Transverse colon (tissue), 4 donors: Measurements from ENCODE around the gene PCSK6. TPM values are rescaled to one million over a fixed set of nuclear protein-coding genes. Genes with fewer than 3 reads are reported as not detected.

Experiments used
- DNase-seq: peaks from one replicate; pipeline ENCODE4 v3.0.0-alpha.2; 2019
- H3K27ac ChIP-seq, 4 donors: fragments of 200-600 bp; sonication (generic); 2 replicates each; pipeline ENCODE4 v1.5.1; 2016 to 2018; ENCODE audit warnings: inconsistent platforms in 4 of 4
- H3K27me3 ChIP-seq: fragments of 200-600 bp; sonication (generic); 2 replicates; pipeline ENCODE4 v1.5.1; 2017; ENCODE audit warnings: inconsistent platforms
- H3K36me3 ChIP-seq, 4 donors: fragments of 200-600 bp; sonication (generic); 2 replicates each; pipeline ENCODE4 v1.5.1; 2017 to 2019; ENCODE audit warnings: inconsistent platforms in 4 of 4
- H3K4me1 ChIP-seq, 4 donors: fragments of 200-600 bp; sonication (generic); 2 replicates each; pipeline ENCODE4 v1.5.1; 2017 to 2020; ENCODE audit warnings: inconsistent platforms in 4 of 4
- H3K4me3 ChIP-seq, 4 donors: fragments of 200-600 bp; sonication (generic); 1 replicate in 1 of 4; 2 replicates in 3 of 4; pipeline versions ENCODE4 v1.5.1 to v1.6.1; 2017 to 2019; ENCODE audit warnings: inconsistent platforms in 4 of 4
- H3K9me3 ChIP-seq, 2 donors: fragments of 200-600 bp; sonication (generic); 2 replicates each; pipeline ENCODE4 v1.5.1; 2017 to 2019; ENCODE audit warnings: inconsistent platforms in 2 of 2
- EP300 ChIP-seq: sonication (generic); formaldehyde crosslinking; IDR thresholded peaks from one replicate; pipeline ENCODE4 v1.6.1; 2017; ENCODE audit warnings: antibody characterized with exemption, low read depth
- POLR2A ChIP-seq: fragments of 450-650 bp; IDR thresholded peaks from one replicate; pipeline ENCODE4 v1.6.1; 2016; ENCODE audit warnings: antibody characterized with exemption, mild to moderate bottlenecking, moderate library complexity
- POLR2AphosphoS5 ChIP-seq, 3 donors: sonication (generic); formaldehyde crosslinking; IDR thresholded peaks; one replicate each; pipeline ENCODE4 v1.6.1; 2016; ENCODE audit warnings: antibody characterized with exemption in 3 of 3
- WGBS, 2 donors: methylation state at CpG; one replicate each; pipeline ENCODE4 v1.1.5; 2018; ENCODE audit warnings: low coverage in 1 of 2; 5-methylcytosine and 5-hydroxymethylcytosine counted together
- in situ Hi-C, 4 donors: fragments of 200-750 bp; cut with MboI; loops; one replicate each; pipeline versions ENCODE4 v1.15.0 to v1.15.1; 2017; ENCODE audit warnings: low sequenced_read_pairs in 3 of 4, low pct_ligation_motif_present in 1 of 4, low pct_unique_long_range_greater_than_20kb in 1 of 4
- intact Hi-C: fragments of 100-400 bp; cut with DNase I; formaldehyde crosslinking; loops from one replicate; pipeline ENCODE4 v1.15.1; 2023; ENCODE audit warnings: low total_unique reads
- total RNA-seq, 4 donors: library from RNA; depleted of rRNA; stranded (reverse); fragments of >200 nt; gene quantifications; one replicate each; pipeline ENCODE4 v1.1.0, GENCODE V29; 2016
- TF ChIP-seq, protein P1 (sequence below), 5 experiments: fragments of 200-600 bp in 3 of 5; fragments of 450-650 bp in 2 of 5; sonication (generic) in 3 of 5; IDR thresholded peaks; 1 replicate in 2 of 5; 2 replicates in 3 of 5; pipeline ENCODE4 v1.5.1; 2016 to 2017; ENCODE audit warnings: antibody characterized with exemption in 5 of 5, inconsistent platforms in 3 of 5, mild to moderate bottlenecking in 2 of 5, moderate library complexity in 1 of 5

PCSK6 gene
- total RNA-seq, 4 donors from 2014 or later: 20.3 to 119 (median 49.7) TPM

DNA sequence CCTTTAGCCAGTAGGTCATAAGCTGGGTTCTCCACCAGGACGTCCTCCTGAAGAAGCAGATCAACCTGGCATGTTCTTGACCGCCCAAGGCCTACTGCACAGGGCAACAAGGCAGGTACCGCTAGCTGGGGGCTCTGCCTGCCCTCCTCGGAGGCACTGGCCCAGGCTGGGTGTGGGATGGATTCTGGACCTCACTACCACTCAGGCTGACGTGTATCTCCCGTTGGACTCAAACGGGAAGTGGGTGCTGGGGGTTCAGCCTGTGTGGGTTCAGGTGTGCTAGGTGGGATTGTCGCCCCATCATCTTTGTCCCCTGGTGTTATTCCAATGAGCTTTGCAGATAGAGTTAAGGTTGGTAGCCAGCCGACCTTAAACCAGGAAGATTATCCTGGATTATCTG is 99.4 kb downstream of the PCSK6 start:
- in situ Hi-C loops: no loop called here
- no peak overlapping the region for H3K4me3 ChIP-seq
- peak; percentile 2 for DNase-seq
- H3K36me3 ChIP-seq: no peaks in the 10 kb centered on the region
- intact Hi-C loops: no loop called here
- no peak overlapping the region for H3K27ac ChIP-seq
- TF ChIP-seq, protein P1, sequence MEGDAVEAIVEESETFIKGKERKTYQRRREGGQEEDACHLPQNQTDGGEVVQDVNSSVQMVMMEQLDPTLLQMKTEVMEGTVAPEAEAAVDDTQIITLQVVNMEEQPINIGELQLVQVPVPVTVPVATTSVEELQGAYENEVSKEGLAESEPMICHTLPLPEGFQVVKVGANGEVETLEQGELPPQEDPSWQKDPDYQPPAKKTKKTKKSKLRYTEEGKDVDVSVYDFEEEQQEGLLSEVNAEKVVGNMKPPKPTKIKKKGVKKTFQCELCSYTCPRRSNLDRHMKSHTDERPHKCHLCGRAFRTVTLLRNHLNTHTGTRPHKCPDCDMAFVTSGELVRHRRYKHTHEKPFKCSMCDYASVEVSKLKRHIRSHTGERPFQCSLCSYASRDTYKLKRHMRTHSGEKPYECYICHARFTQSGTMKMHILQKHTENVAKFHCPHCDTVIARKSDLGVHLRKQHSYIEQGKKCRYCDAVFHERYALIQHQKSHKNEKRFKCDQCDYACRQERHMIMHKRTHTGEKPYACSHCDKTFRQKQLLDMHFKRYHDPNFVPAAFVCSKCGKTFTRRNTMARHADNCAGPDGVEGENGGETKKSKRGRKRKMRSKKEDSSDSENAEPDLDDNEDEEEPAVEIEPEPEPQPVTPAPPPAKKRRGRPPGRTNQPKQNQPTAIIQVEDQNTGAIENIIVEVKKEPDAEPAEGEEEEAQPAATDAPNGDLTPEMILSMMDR (IDR thresholded peaks at IDR 0.05): no peak
- no peak for TF ChIP-seq POLR2AphosphoS5 (IDR thresholded peaks at IDR 0.05)
- no peak for TF ChIP-seq POLR2A
- no peak for TF ChIP-seq EP300
- H3K9me3 ChIP-seq: no peaks in the 10 kb centered on the region
- 60 to 95% methylated on average over 1 to 9 of the region's 9 CpGs for WGBS, 2 donors
- no peaks in the 10 kb centered on the region for H3K27me3 ChIP-seq
- no peaks in the 10 kb centered on the region for H3K4me1 ChIP-seq

DNA sequence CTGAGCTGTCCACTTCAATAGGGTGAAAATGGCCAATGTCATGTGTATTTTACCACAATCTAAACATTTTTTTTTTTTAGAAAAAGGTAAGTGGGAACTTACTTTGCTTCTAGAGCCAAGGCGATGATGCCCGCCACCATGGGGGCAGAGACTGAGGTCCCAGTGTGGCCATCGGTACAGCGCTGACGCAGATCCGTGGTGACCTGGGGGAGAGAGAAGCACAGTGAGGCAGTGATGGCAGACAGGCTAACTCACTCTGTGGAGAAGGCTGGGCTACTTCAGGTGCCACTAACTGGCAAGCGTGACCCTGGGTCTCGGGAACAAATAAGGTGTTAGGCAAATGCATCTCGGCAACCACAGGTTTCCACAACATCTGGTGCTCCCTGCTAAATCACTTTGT is 100.1 kb downstream of the PCSK6 start:
- intact Hi-C loops: no loop called here
- no peak overlapping the region for H3K27ac ChIP-seq
- no peaks in the 10 kb centered on the region for H3K4me1 ChIP-seq
- no peak overlapping the region for H3K4me3 ChIP-seq
- no peaks in the 10 kb centered on the region for H3K9me3 ChIP-seq
- 96% methylated on average over 9 of the region's 9 CpGs; no CpG with 5 or more reads in 1 of the 2 donors for WGBS, 2 donors
- TF ChIP-seq, protein P1 (IDR thresholded peaks at IDR 0.05): no peak
- TF ChIP-seq POLR2AphosphoS5 (IDR thresholded peaks at IDR 0.05): no peak
- no peaks in the 10 kb centered on the region for H3K36me3 ChIP-seq
- in situ Hi-C loops: no loop called here
- DNase-seq: no peak
- H3K27me3 ChIP-seq: no peaks in the 10 kb centered on the region

DNA sequence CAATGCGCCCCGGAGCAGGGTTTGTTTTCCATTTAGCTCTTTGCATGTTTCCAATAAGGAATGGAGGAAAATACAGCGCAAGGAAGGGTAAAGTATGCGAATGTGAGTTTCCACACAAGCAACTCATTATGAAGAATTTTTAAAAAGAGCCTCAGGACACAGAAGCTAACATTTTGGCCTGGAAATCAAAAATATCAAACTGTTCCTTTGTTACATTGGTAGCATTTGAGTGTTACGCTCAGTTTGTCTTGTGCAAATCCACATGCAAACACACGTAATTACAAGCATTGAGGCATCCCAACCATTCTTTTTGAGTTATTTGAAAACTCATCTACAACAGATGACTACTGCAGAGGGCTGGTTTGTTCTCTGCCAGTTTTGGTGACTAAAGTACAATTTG is 101.5 kb downstream of the PCSK6 start:
- DNase-seq: no peak
- Histone ChIP-seq H3K9me3 (no peaks in the 10 kb centered on the region), H3K4me3 (no peak overlapping the region)

DNA sequence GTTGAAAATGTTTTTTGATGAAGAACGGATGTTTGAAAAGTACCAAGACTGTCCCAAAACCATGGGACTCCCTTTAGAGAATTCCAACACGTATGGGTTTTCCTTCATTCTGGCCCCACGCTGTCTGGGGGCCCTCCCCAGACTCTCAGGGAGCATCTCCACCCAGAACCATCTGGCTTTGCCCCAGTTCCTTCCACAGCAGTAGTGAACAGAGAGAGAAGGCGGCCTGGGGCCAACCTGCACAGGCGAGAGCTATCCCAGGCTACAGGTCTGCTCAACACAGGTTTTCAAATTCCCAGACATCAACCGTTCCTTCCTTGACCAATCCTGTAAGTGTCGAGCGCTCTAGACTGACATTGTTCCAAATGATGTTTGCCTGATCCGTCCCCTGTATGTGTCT is 101.9 kb downstream of the PCSK6 start:
- Histone ChIP-seq H3K9me3 (no peaks in the 10 kb centered on the region), H3K27me3 (no peaks in the 10 kb centered on the region), H3K4me3 (no peak overlapping the region), H3K36me3 (no peaks in the 10 kb centered on the region), H3K4me1 (no peaks in the 10 kb centered on the region), H3K27ac (no peak overlapping the region)
- TF ChIP-seq POLR2AphosphoS5 (IDR thresholded peaks at IDR 0.05) (no peak), POLR2A (no peak), EP300 (no peak)
- TF ChIP-seq, protein P1 (IDR thresholded peaks at IDR 0.05): no peak
- in situ Hi-C loops: no loop called here
- WGBS, 2 donors: 54 to 79% methylated on average over 6 to 9 of the region's 9 CpGs
- DNase-seq: no peak
- intact Hi-C loops: no loop called here

More for the DNA sequence above, 101.5 kb downstream of the PCSK6 start:
- intact Hi-C loops: no loop called here
- no peaks in the 10 kb centered on the region for H3K4me1 ChIP-seq
- in situ Hi-C loops: no loop called here
- TF ChIP-seq, protein P1 (IDR thresholded peaks at IDR 0.05): no peak
- TF ChIP-seq POLR2AphosphoS5 (IDR thresholded peaks at IDR 0.05): no peak
- no peak for TF ChIP-seq EP300
- TF ChIP-seq POLR2A: no peak
- no peaks in the 10 kb centered on the region for H3K36me3 ChIP-seq
- H3K27me3 ChIP-seq: no peaks in the 10 kb centered on the region
- no peak overlapping the region for H3K27ac ChIP-seq
- 60 to 87% methylated on average over 1 to 6 of the region's 6 CpGs for WGBS, 2 donors
